PC-3 (cell line): ENCODE results near the gene FOLR2.

Experiments used
- EZH2 ChIP-seq: fragments of 300-600 bp; sonication (generic); IDR thresholded peaks from one replicate; pipeline ENCODE4 v1.6.1; 2017; ENCODE audit warnings: antibody characterized with exemption, mild to moderate bottlenecking, low read length; ENCODE audit not compliant: unreplicated experiment
- TF ChIP-seq, protein P1 (sequence below): fragments of 300-600 bp; sonication (generic); conservative IDR thresholded peaks from 2 replicates; pipeline ENCODE4 v1.5.1; 2017; ENCODE audit warnings: antibody characterized with exemption, low read depth, mild to moderate bottlenecking, low read length

DNA sequence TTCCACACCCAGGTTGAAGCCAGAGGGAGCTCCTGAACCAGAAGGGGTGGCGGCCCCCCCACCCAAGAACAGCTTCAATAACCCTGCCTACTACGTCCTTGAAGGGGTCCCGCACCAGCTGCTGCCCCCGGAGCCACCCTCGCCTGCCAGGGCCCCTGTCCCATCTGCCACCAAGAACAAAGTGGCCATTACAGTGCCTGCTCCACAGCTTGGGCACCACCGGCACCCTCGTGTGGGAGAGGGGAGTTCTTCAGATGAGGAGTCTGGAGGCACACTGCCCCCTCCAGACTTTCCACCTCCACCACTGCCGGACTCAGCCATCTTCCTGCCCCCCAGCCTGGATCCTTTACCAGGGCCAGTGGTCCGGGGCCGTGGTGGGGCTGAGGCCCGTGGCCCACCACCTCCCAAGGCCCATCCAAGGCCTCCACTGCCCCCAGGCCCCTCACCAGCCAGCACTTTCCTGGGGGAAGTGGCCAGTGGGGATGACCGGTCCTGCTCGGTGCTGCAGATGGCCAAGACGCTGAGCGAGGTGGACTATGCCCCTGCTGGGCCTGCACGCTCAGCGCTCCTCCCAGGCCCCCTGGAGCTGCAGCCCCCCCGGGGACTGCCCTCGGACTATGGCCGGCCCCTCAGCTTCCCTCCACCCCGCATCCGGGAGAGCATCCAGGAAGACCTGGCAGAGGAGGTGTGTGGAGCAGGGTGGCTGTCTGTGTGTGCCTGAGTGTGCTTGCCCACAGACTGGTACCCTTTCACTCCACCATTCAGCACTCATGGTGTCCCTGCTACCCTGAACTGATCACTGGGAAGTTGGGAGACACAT lies 20.7 kb downstream of the FOLR2 start:
- TF ChIP-seq, protein P1, sequence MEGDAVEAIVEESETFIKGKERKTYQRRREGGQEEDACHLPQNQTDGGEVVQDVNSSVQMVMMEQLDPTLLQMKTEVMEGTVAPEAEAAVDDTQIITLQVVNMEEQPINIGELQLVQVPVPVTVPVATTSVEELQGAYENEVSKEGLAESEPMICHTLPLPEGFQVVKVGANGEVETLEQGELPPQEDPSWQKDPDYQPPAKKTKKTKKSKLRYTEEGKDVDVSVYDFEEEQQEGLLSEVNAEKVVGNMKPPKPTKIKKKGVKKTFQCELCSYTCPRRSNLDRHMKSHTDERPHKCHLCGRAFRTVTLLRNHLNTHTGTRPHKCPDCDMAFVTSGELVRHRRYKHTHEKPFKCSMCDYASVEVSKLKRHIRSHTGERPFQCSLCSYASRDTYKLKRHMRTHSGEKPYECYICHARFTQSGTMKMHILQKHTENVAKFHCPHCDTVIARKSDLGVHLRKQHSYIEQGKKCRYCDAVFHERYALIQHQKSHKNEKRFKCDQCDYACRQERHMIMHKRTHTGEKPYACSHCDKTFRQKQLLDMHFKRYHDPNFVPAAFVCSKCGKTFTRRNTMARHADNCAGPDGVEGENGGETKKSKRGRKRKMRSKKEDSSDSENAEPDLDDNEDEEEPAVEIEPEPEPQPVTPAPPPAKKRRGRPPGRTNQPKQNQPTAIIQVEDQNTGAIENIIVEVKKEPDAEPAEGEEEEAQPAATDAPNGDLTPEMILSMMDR = no peak
- no peak for TF ChIP-seq EZH2
